GM19035 (cell line): ENCODE results near the gene TMEM131L.
"Not testable (repeated sequence)": the region's sequence is repeated elsewhere in the genome, so short reads cannot be mapped to it uniquely, and the experiment has no call there.

Experiments used
- ATAC-seq: cut with Tn5 transposase; IDR thresholded peaks from one replicate; pipeline ENCODE4 v1.9.1; 2021; ENCODE audit not compliant: unreplicated experiment

The TMEM131L gene, protein sequence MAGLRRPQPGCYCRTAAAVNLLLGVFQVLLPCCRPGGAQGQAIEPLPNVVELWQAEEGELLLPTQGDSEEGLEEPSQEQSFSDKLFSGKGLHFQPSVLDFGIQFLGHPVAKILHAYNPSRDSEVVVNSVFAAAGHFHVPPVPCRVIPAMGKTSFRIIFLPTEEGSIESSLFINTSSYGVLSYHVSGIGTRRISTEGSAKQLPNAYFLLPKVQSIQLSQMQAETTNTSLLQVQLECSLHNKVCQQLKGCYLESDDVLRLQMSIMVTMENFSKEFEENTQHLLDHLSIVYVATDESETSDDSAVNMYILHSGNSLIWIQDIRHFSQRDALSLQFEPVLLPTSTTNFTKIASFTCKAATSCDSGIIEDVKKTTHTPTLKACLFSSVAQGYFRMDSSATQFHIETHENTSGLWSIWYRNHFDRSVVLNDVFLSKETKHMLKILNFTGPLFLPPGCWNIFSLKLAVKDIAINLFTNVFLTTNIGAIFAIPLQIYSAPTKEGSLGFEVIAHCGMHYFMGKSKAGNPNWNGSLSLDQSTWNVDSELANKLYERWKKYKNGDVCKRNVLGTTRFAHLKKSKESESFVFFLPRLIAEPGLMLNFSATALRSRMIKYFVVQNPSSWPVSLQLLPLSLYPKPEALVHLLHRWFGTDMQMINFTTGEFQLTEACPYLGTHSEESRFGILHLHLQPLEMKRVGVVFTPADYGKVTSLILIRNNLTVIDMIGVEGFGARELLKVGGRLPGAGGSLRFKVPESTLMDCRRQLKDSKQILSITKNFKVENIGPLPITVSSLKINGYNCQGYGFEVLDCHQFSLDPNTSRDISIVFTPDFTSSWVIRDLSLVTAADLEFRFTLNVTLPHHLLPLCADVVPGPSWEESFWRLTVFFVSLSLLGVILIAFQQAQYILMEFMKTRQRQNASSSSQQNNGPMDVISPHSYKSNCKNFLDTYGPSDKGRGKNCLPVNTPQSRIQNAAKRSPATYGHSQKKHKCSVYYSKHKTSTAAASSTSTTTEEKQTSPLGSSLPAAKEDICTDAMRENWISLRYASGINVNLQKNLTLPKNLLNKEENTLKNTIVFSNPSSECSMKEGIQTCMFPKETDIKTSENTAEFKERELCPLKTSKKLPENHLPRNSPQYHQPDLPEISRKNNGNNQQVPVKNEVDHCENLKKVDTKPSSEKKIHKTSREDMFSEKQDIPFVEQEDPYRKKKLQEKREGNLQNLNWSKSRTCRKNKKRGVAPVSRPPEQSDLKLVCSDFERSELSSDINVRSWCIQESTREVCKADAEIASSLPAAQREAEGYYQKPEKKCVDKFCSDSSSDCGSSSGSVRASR (N-terminal part only)

GRCh38 chr4:153466081-153466948 is at the start of gene TMEM131L:
Gene TMEM131L, plus strand, starts transcription at chr4:153466360. Its CDS starts 38 bp downstream, at chr4:153466398.
- ATAC-seq: peak; percentile 50

- ATAC-seq: not testable (repeated sequence)
These were observed 49.7 kb upstream of the TMEM131L start for GRCh38 chr4:153416456-153416855.

- ATAC-seq: no peak
These were observed 48.0 kb upstream of the TMEM131L start for GRCh38 chr4:153418121-153418520.

GRCh38 chr4:153418558-153418957 is 47.6 kb upstream of the TMEM131L start:
- ATAC-seq: no peak

GRCh38 chr4:153419029-153419428 is 47.1 kb upstream of the TMEM131L start:
- ATAC-seq: no peak

GRCh38 chr4:153419673-153420278 is 46.4 kb upstream of the TMEM131L start:
- no peak for ATAC-seq

DNA sequence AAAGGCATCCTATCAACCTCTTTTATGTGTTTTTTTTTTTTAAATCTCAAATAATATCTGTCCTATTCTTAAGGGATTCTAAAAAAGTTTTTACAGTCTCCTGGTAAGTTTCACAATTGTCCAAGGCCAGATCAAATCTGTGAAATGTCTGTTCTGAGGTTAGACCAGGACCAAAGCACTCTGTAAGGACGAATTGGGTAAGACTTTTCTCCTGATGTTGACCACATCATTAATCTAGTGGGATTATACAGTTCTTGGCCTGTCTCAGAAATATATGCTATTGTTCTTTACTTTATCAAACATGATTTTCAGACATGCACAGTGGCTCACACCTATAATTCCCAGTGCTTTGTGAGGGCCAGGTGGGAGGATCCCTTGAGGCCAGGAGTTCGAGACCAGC is 45.8 kb upstream of the TMEM131L start:
- ATAC-seq: no peak

- no peak for ATAC-seq
These were observed 44.2 kb upstream of the TMEM131L start for GRCh38 chr4:153421941-153422340.

GRCh38 chr4:153426207-153426885 is 39.8 kb upstream of the TMEM131L start:
- ATAC-seq: peak; percentile 56

GRCh38 chr4:153427363-153428071 is 38.6 kb upstream of the TMEM131L start:
- ATAC-seq: no peak

- ATAC-seq: no peak
These were observed 37.2 kb upstream of the TMEM131L start for GRCh38 chr4:153428941-153429475.

GRCh38 chr4:153432965-153433753 is 33.0 kb upstream of the TMEM131L start:
- ATAC-seq: peak; percentile 94

- peak; percentile 10 for ATAC-seq
These were observed 32.4 kb upstream of the TMEM131L start for GRCh38 chr4:153433754-153434105.

GRCh38 chr4:153434190-153434589 is 32.0 kb upstream of the TMEM131L start:
- no peak for ATAC-seq

- ATAC-seq: peak; percentile 83
These were observed 27.0 kb upstream of the TMEM131L start for GRCh38 chr4:153438916-153439756.

DNA sequence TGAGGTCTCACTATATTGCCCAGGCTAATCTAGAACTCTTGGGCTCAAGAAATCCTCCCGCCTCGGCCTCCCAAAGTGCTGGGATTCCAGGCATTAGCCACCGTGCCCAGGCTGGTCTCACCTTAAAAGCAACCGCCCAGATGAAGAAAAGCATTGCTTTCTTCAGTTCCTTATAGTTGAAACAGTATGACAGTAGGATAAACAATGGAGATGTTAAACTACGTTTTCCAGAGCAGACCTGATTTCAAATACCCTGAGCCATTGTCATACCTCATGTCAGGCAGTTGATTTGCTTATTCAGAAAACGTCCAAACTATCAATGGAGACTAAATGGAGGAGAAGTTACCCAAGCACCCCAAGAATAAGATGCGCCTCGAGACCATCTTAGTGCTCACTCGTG is 26.3 kb upstream of the TMEM131L start:
- peak; percentile 22 for ATAC-seq
